Panc1 (cell line): ENCODE data around the gene RHOG.

ENCODE experiments used
- CTCF ChIP-seq: fragments of 450-650 bp; IDR thresholded peaks from 2 replicates; pipeline ENCODE4 v1.5.1; 2017; ENCODE audit warnings: mild to moderate bottlenecking
- POLR2AphosphoS5 ChIP-seq: IDR thresholded peaks from 2 replicates; pipeline ENCODE4 v1.6.1; 2012; ENCODE audit warnings: mild to moderate bottlenecking, low read depth, low read length, moderate library complexity
- TCF7L2 ChIP-seq: IDR thresholded peaks from 2 replicates; pipeline ENCODE4 v1.6.1; 2011; ENCODE audit warnings: mild to moderate bottlenecking, low read depth, low read length, inconsistent platforms

GRCh38 chr11:3810951-3811350, 29.8 kb downstream of the RHOG start:
- TF ChIP-seq CTCF (no peak), TCF7L2 (no peak), POLR2AphosphoS5 (no peak)
